ENCODE data around the gene SMCO2.

The SMCO2 gene

DNA sequence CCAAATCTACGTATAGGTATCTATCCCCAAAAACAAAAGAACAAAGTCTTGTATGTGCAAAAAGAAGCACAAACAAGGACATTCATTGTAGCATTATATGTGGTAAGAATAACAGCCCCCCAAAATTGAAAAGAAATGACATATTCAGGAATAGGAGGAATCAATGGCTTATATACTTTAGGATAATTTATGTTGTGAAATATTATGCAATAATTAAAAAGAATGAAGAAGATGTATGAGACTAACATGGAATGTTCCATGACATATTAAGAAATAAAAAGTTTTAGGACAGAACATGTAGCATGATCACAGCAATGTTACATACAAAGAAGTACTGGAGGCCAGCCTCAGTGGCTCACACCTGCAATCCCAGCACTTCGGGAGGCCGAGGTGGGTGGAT lies 9.1 kb downstream of the SMCO2 start:
- DNase-seq (ENCODE audit: low spot score): no peak

GRCh38 chr12:27456618-27457017 lies 10.1 kb downstream of the SMCO2 start:
- peak; percentile 23 for DNase-seq (ENCODE audit: low spot score)

DNA sequence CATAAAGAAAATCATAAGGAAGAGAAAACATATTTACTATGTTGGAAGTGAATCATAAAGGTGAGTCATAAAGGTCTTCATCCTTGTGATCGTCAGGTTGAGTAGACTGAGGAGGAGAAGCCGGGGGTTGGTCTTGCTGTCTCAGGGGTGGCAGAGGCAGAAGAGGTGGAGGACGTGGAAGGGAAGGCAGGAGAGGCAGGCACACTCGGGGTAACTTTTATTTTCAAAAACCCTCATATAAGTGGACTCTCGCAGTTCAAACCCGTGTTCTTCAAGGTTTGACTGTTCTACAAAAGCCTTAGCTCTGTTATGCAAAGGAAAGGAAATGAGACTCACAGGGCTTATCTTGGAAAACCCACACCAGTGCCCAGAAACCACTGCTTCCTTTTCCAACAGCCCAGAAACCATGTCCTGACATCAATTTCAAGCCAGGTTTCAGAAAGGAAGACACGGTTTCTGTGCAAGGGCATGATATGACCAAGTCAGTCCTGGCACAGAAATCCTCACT lies 14.0 kb downstream of the SMCO2 start:
- DNase-seq (ENCODE audit: low spot score): peak; percentile 67

DNA sequence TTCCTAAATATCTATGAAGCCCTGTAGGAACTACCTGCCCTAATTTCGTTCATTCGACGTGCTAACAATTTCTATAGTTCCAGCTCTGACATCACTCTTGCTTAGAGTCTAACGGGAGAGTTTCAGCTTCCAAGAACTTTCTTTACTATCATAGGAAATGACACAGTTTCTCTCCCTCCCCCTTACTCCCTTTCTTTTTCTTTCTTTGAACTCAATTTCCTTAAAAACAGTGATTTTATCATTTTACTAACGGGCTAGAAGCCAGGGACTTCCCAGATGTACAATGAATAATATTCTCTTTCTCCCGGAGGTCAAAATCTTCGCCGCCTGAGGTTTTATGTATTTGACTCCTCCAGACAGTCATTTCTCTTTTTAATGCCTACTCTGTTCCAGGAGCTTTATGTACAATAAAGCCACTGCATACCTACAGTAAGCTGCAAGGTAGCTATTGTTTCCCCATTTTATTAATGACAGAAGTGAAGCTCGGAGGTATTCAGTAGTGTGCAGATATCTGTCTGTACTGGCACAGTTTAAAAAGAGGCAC lies 15.7 kb downstream of the SMCO2 start:
- peak; percentile 41 for DNase-seq (ENCODE audit: low spot score)

DNA sequence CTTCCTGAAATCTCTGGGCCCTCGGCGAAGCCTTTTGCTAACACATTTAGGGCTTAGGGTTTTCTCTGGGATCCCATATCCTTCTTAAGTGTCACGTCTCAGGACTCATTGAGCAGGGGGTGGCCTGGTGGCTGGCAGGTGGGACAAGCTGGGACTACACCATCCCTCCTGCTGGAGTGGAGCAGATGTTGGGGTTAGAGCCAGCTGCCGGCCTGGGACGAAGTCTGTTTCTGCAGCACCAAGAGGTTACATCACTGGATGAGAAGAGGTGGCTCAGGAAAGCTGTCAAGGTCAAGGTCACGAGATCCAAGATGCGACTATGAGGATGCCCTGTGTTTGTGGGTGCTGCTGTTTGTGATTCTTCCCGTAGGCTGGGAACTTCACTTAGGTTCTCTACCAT lies 16.3 kb downstream of the SMCO2 start:
- no peak for DNase-seq (ENCODE audit: low spot score)

DNA sequence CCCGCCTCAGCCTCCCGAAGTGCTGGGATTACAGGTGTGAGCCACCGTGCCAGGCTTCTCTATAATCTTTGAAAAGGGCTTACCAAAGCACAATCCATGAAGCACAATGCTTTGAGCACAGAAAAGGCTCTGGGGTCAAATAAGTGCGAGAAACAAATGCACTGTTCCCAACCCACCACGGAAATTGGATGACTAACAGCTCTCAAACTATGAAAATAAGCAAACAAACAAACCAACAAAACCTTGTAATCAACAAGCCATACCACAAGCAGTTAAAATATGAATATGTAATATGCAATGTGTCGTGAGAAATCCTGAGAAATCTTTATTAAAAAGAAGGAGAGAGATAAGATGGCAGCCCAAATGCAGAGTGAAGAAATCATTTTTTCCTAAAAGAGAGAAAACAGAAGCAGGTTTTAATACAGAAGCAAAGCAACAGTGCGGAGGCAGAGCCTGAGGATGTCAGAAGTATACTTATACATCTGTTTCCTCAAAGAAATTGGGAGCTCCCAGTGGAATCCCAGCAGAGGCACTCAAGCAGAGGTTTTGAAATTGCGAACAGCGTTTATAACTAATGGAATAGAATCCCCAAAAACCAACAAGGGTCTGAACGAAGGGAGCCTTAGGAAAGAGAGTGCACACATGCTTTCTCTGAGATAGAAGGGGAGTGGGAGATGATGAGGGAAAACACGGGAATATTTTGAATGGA lies 17.1 kb downstream of the SMCO2 start:
- no peak for DNase-seq (ENCODE audit: low spot score)

DNA sequence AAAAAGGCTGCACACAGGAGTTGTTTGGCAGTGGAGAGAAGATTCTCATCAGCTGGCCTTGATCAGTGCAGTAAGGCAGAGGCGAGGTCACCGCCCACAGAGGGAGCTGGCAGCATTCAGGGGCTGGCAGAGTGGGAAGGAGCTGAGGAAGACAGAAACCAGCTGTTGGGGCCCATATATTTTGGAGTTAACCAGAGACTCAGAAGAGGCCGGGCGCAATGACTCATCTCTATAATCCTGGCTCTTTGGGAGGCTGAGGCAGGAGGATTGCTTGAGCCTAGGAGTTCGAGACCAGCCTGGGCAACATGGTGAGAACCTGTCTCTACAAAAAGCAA lies 17.7 kb downstream of the SMCO2 start:
- no peak for DNase-seq (ENCODE audit: low spot score)

DNA sequence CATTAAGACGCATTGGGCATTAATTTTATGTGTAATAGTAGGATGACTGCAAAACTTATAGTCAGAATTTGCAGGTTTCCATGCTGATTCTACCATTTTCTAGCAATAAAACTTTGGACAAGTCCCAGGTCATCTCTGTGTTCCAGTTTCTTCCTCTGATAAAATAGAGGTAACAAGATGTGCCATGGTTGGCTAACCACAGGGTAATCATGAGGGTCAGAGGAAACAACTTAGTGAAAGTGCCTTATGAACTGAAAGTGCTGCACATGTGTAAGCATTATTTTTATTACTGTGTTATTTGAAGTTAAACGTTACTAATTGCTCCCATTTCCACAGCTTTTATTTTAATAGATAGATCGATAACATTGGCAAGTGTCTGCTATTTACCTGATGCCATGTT lies 21.1 kb downstream of the SMCO2 start:
- DNase-seq (ENCODE audit: low spot score): no peak

GRCh38 chr12:27468241-27468640 lies 21.7 kb downstream of the SMCO2 start:
- DNase-seq (ENCODE audit: low spot score): no peak

DNA sequence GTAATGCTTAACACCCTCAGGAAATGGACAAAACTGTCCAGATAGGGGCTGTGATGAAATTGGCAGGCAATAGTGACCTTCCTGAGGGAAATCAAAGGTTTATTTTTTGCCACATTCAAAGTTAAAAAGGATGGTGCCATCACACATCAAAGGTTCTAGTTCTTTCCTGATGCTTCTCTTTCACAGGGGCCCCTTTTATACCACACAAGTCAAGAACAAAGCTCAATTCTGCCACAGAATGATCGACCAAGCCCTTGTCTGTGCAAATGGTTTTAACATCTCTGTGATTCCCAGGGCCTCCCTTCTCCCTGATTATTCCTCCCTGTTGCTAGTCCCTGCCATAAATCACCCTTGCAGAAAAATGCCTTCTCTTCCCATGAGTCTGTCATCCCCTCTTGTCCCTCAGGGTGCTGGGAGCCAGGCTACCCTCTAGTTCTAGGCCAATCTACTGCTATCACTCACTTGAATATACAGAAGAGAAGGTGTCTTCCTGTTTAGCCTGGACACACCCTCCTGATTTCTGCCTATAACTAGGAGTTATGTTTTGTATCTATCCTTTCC lies 22.7 kb downstream of the SMCO2 start:
- DNase-seq (ENCODE audit: low spot score): no peak

- no peak for DNase-seq (ENCODE audit: low spot score)
These were observed 26.1 kb downstream of the SMCO2 start for GRCh38 chr12:27472604-27473003.

DNA sequence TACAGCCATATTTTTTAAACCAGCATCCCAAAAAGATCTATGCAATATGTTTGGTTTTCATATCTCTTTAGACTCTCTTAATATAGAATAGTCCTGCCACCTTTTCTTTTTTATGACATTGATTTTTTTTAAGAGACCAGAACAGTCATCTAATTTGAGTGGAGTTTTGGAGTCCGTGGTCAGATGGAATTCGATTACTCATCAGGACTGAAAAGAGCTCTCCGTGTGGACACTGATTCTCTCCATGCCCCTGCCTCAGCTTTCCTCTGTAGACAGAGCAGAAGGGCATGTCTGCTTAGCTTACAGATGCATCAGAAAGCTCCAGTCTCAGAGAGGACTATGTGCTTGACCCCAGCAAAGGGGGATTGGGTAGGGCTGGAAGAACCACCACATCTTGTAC lies 27.8 kb downstream of the SMCO2 start:
- peak; percentile 81 for DNase-seq (ENCODE audit: low spot score)

DNA sequence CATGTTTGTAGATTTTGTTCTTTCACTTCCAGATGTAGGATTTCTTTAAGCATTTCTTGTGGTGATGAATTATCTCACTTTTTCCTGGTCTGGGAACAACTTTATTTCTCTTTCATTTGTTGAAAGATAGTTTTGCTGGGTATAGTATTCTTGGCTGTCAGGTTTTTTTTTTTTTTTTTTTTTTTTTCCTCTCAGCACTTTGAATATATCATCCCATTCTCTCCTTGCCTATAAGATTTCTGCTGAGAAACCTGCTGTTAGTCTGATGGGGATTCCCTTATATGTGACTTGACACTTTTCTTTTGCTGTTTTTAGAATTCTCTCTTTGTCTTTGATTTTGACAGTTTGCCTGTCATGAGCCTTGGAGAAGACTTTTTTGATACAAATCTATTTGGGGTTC lies 30.5 kb downstream of the SMCO2 start:
- no peak for DNase-seq (ENCODE audit: low spot score)

DNA sequence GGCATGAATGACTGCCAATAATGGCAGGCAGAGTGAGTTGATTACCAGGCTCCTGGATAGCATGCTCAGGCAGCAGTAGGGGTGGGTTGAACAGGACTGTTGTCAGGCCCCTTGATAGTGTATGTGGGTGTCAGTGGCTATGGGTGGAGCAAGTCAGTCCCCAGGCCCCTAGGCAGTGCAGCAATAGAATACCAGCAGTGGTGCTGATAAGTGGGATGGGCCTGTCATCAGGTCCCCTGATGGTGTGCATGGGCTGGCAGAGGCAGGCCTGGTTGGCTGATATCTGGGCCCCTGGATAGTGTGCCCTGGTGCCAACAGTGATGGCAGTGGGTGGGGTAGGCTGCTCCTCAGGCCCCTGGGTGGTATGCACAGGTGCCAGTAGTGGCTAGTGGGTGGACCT lies 32.4 kb downstream of the SMCO2 start:
- no peak for DNase-seq (ENCODE audit: low spot score)

- no peak for DNase-seq (ENCODE audit: low spot score)
These were observed 33.5 kb downstream of the SMCO2 start for GRCh38 chr12:27480016-27480415.

GRCh38 chr12:27486961-27487360 lies 40.4 kb downstream of the SMCO2 start:
- no peak for DNase-seq (ENCODE audit: low spot score)

DNA sequence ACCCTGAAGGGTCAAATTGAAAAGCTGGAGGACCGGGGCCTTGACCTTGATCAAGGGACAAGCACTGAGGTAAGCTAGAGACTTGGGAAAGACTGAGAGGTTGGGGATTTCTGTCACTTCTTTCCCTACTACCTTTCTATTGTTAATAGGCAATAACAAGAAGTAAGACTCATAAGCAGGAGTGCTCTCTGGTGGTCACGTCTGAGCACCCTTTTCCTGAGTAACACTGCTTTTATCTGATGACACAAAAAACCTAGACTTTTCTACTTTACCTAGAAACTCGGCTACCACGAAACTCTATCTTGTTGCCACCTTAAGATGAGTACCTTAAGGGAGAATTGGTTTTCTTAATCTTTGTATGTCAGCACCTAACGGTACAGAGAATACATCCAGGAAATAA lies 41.9 kb downstream of the SMCO2 start:
- DNase-seq (ENCODE audit: low spot score): peak; percentile 35

DNA sequence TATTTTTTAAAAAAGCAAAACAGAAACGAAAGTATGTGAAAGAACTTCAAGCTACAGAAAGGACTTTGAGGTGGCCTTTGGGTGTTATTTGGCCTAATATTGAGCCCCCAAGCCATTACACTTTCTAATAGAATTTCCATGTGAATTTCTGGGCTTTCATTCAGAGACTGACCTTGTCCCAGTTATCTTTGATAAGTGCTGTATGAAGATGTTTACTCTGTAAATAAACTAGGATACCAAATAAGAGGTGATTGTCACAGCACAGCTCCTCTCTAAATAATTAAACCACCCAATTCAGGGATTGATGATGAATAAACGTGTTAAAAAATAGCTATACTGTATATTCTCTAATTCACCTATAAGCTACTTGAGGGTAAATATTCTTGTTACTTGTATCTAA lies 44.7 kb downstream of the SMCO2 start:
- DNase-seq (ENCODE audit: low spot score): no peak

GRCh38 chr12:27493260-27493940 lies 46.9 kb downstream of the SMCO2 start:
- peak; percentile 80 for DNase-seq (ENCODE audit: low spot score)

- no peak for DNase-seq (ENCODE audit: low spot score)
These were observed 50.9 kb downstream of the SMCO2 start for GRCh38 chr12:27497446-27497845.

GRCh38 chr12:27498149-27498548 lies 51.6 kb downstream of the SMCO2 start:
- DNase-seq (ENCODE audit: low spot score): no peak

DNA sequence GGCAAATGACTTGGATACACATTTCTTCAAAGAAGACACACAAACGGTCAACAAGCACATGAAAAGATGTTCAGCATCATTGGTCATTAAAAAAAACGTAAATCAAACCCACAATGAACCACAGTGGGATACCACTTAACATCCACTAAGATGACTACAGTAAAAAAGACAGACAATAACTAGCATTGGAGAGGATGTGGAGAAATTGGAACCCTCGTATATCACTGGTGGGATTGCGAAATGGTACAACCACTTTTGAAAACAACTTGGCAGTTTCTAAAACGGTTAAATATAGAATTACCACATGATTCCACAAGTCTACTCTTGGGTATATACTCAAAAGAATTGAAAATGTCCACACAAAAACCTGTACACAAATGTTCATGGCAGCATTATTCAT lies 52.2 kb downstream of the SMCO2 start:
- no peak for DNase-seq (ENCODE audit: low spot score)

- DNase-seq (ENCODE audit: low spot score): no peak
These were observed 52.8 kb downstream of the SMCO2 start for GRCh38 chr12:27499377-27499776.
